Endothelial cell of umbilical vein (primary cell): ENCODE measurements around the gene UBASH3B. TPM values are rescaled to one million over a fixed set of nuclear protein-coding genes. Genes with fewer than 3 reads are reported as not detected.

Source experiments
- BruUV-seq: library from RNA; stranded (reverse); fragments of 400-500 nt; replicated peaks from 2 replicates; lab custom pipeline; 2021; lab: Mats Ljungman, UMichigan
- CTCF ChIA-PET: fragments of 300-600, 350-600 bp; sonication (Branson Sonifier 250); formaldehyde crosslinking; loops from one replicate; lab custom pipeline; 2021; ENCODE audit warnings: antibody characterized with exemption, inconsistent platforms; lab: Charles Lee
- POLR2A ChIA-PET: fragments of 300-600, 350-600 bp; sonication (Branson Sonifier 250); formaldehyde crosslinking; loops from one replicate; lab custom pipeline; 2021; ENCODE audit warnings: antibody characterized with exemption, inconsistent platforms; lab: Charles Lee
- DNase-seq: peaks from one replicate; pipeline ENCODE4 v3.0.0-alpha.2; 2011; ENCODE audit warnings: low read depth, low spot score
- FAIRE-seq: peaks from 2 replicates; lab custom pipeline; 2011; peaks lifted over from hg19 to GRCh38; lab: Jason Lieb, UNC
- H2AFZ ChIP-seq: 2 replicates; pipeline ENCODE4 v1.6.0; 2012; ENCODE audit warnings: low read depth, low read length, control low read depth, inconsistent platforms
- H3K27ac ChIP-seq: 2 replicates; pipeline ENCODE4 v1.5.1; 2011; ENCODE audit warnings: low read depth, mild to moderate bottlenecking, control low read depth, low read length, moderate library complexity; ENCODE audit not compliant: insufficient read depth
- H3K27me3 ChIP-seq, 2 experiments: 2 replicates each; pipeline versions ENCODE4 v1.6.0 to v1.6.1; 2011; ENCODE audit warnings: low read length in 2 of 2, mixed read lengths in 1 of 2; ENCODE audit not compliant: control insufficient read depth in 2 of 2, insufficient read depth in 2 of 2
- H3K36me3 ChIP-seq, 2 experiments: 2 replicates in 1 of 2; 3 replicates in 1 of 2; pipeline ENCODE4 v1.5.1; 2011; ENCODE audit warnings: low read length in 2 of 2, mild to moderate bottlenecking in 1 of 2, moderate library complexity in 1 of 2; ENCODE audit not compliant: control insufficient read depth in 2 of 2, insufficient read depth in 2 of 2; ENCODE audit errors: extremely low read depth in 1 of 2
- H3K4me1 ChIP-seq: 3 replicates; pipeline ENCODE4 v1.5.1; 2011; ENCODE audit warnings: mild to moderate bottlenecking, low read length; ENCODE audit not compliant: control insufficient read depth, insufficient read depth; ENCODE audit errors: extremely low read depth
- H3K4me2 ChIP-seq: 2 replicates; pipeline ENCODE4 v1.6.1; 2011; ENCODE audit warnings: low read length, control low read depth, mixed read lengths; ENCODE audit not compliant: insufficient read depth
- H3K4me3 ChIP-seq, 3 experiments: fragments of 200-600 bp in 1 of 3; sonication (generic), shearing (Covaris generic) in 1 of 3; replicated peaks in 1 of 3; 2 replicates each; pipeline ENCODE4 v1.5.1; 2011 to 2016; ENCODE audit warnings: control low read depth in 3 of 3, low read length in 3 of 3, mild to moderate bottlenecking in 2 of 3, inconsistent platforms in 1 of 3, low read depth in 1 of 3, moderate library complexity in 1 of 3; ENCODE audit not compliant: insufficient read depth in 1 of 3
- H3K79me2 ChIP-seq: 2 replicates; pipeline ENCODE4 v1.6.0; 2012; ENCODE audit warnings: low read length, inconsistent platforms; ENCODE audit not compliant: control insufficient read depth, insufficient read depth
- H3K9ac ChIP-seq: replicated peaks from 2 replicates; pipeline ENCODE3; 2011; ENCODE audit warnings: low read length, control low read depth; ENCODE audit not compliant: insufficient read depth; ENCODE audit errors: extremely low read depth
- H3K9me1 ChIP-seq: replicated peaks from 3 replicates; pipeline ENCODE4 v1.6.0; 2011; ENCODE audit warnings: mild to moderate bottlenecking, low read length; ENCODE audit not compliant: control insufficient read depth, insufficient read depth; ENCODE audit errors: extremely low read depth
- H3K9me3 ChIP-seq: replicated peaks from 2 replicates; pipeline ENCODE4 v1.5.1; 2012; ENCODE audit warnings: low read length, inconsistent platforms; ENCODE audit not compliant: control insufficient read depth, insufficient read depth
- H4K20me1 ChIP-seq: replicated peaks from 2 replicates; pipeline ENCODE3; 2011; ENCODE audit warnings: mild to moderate bottlenecking, low read length; ENCODE audit not compliant: control insufficient read depth, insufficient read depth; ENCODE audit errors: extremely low read depth
- CTCF ChIP-seq, 2 donors: IDR thresholded peaks; 1 replicate in 1 of 2; 2 replicates in 1 of 2; pipeline ENCODE4 v1.5.1; 2011; ENCODE audit warnings: low read length in 2 of 2, mild to moderate bottlenecking in 2 of 2, moderate library complexity in 2 of 2, control low read depth in 1 of 2, inconsistent platforms in 1 of 2, low read depth in 1 of 2; ENCODE audit not compliant: insufficient read depth in 1 of 2; ENCODE audit errors: extremely low read depth in 1 of 2
- EZH2 ChIP-seq: IDR thresholded peaks from 2 replicates; pipeline ENCODE4 v1.6.1; 2012; ENCODE audit warnings: borderline replicate concordance, low read depth, mild to moderate bottlenecking, moderate library complexity, low read length, inconsistent platforms; ENCODE audit not compliant: severe bottlenecking
- FOS ChIP-seq: IDR thresholded peaks from 2 replicates; pipeline ENCODE4 v1.6.1; 2011; ENCODE audit warnings: mild to moderate bottlenecking, low read length, moderate library complexity, borderline replicate concordance; ENCODE audit not compliant: insufficient read depth
- GATA2 ChIP-seq: IDR thresholded peaks from 2 replicates; pipeline ENCODE4 v1.7.0; 2011; ENCODE audit warnings: low read depth, mild to moderate bottlenecking, moderate library complexity, mixed read lengths, low read length; ENCODE audit not compliant: insufficient read length, insufficient read depth
- JUN ChIP-seq: IDR thresholded peaks from 2 replicates; pipeline ENCODE4 v1.6.1; 2011; ENCODE audit warnings: borderline replicate concordance, low read depth; ENCODE audit not compliant: insufficient read length, insufficient read depth
- MAX ChIP-seq: IDR thresholded peaks from 2 replicates; pipeline ENCODE4 v1.6.1; 2011; ENCODE audit not compliant: insufficient read depth, insufficient read length
- MYC ChIP-seq: IDR thresholded peaks from one replicate; pipeline ENCODE4 v1.6.1; 2011; ENCODE audit warnings: mild to moderate bottlenecking, low read depth, low read length
- POLR2A ChIP-seq: IDR thresholded peaks from 2 replicates; pipeline ENCODE4 v1.6.1; 2012; ENCODE audit warnings: low read depth, mild to moderate bottlenecking, control low read depth, low read length
- POLR2AphosphoS5 ChIP-seq: IDR thresholded peaks from 2 replicates; pipeline ENCODE4 v1.6.1; 2012; ENCODE audit warnings: low read depth, mild to moderate bottlenecking, control low read depth, low read length, moderate library complexity; ENCODE audit not compliant: insufficient read depth
- dilution Hi-C: fragments of 300-500 bp; cut with MboI; formaldehyde crosslinking; loops from one replicate; pipeline ENCODE4 v1.15.0; 2019; ENCODE audit warnings: low sequenced_read_pairs; ENCODE audit not compliant: extremely low pct_ligation_motif_present
- intact Hi-C: fragments of 100-400 bp; cut with micrococcal nuclease; formaldehyde crosslinking; loops from one replicate; pipeline ENCODE4 v1.10.0; 2022
- polyA plus RNA-seq, 4 experiments: library from polyadenylated mRNA; depleted of rRNA in 3 of 4; stranded (reverse) in 3 of 4; unstranded in 1 of 4; fragments of >200 nt; gene quantifications; 2 replicates each; pipeline versions ENCODE4 v1.2.1 to v1.2.3, GENCODE V29; 2011 to 2012; ENCODE audit warnings: missing spikeins in 1 of 4
- total RNA-seq: library from RNA; stranded (reverse); gene quantifications from 2 replicates; pipeline ENCODE4 v1.2.3, GENCODE V29; 2021

UBASH3B gene
- total and polyA plus RNA-seq, 2 donors (not counting 3 experiments of a cell fraction or from before 2014, with no cell fraction given): 23.7 to 38.1 TPM

- intact Hi-C loops (no loop called here), dilution Hi-C loops (no loop called here)
- Histone ChIP-seq H3K27me3 (no peaks in the 10 kb centered on the region), H4K20me1 (no peaks in the 10 kb centered on the region), H3K9me3 (no peaks in the 10 kb centered on the region), H3K36me3 (no peaks in the 10 kb centered on the region), H3K4me2 (no peak overlapping the region), H3K9ac (no peak overlapping the region), H3K27ac (no peak overlapping the region), H3K79me2 (peaks cover 3% of the 10 kb centered on the region), H3K4me3 (no peak overlapping the region), H3K9me1 (no peaks in the 10 kb centered on the region), H2AFZ (no peak overlapping the region), H3K4me1 (peaks cover 19% of the 10 kb centered on the region)
- CTCF ChIA-PET: interaction anchor here (1.1 to 1.2 kb wide), 2 partner anchors 11 to 12 kb away, joined by 3 to 4 read pairs; no protein-coding TSS in a partner anchor
- FAIRE-seq: no peak
- DNase-seq: no peak
- no peak for TF ChIP-seq FOS
- no peak for TF ChIP-seq GATA2
- TF ChIP-seq POLR2A: no peak
- TF ChIP-seq MYC: no peak
- TF ChIP-seq POLR2AphosphoS5: no peak
- BruUV-seq: no TSS peak
- POLR2A ChIA-PET: interaction anchor here (1.0 kb wide), 1 partner anchor 20 kb away, joined by 3 read pairs; no protein-coding TSS in a partner anchor
Measured at GRCh38 chr11:122701143-122701542, 45.6 kb downstream of the UBASH3B start.

GRCh38 chr11:122703541-122704272 is 48.2 kb downstream of the UBASH3B start:
- H3K4me3 ChIP-seq: no peak overlapping the region
- H3K36me3 ChIP-seq: no peaks in the 10 kb centered on the region
- H3K27me3 ChIP-seq: no peaks in the 10 kb centered on the region
- TF ChIP-seq MAX (no peak), EZH2 (no peak), MYC (no peak), FOS (peak; percentile 18), POLR2AphosphoS5 (peak; percentile 47), POLR2A (no peak), JUN (no peak), GATA2 (peak; percentile 14), CTCF (IDR thresholded peaks at IDR 0.05; ENCODE audit: extremely low read depth in 1 of 2, insufficient read depth in 1 of 2, low read depth in 1 of 2, low read length in 2 of 2) (no peak)
- peak overlapping the region; percentile 43 for H2AFZ ChIP-seq
- H3K27ac ChIP-seq: peak overlapping the region; percentile 77
- peaks cover 3% of the 10 kb centered on the region for H3K79me2 ChIP-seq
- no TSS peak for BruUV-seq
- peak overlapping the region; percentile 48 for H3K4me2 ChIP-seq
- POLR2A ChIA-PET: no interaction called here
- no peaks in the 10 kb centered on the region for H3K9me3 ChIP-seq
- dilution Hi-C loops: no loop called here
- H4K20me1 ChIP-seq: no peaks in the 10 kb centered on the region
- FAIRE-seq (peak; percentile 53), DNase-seq (peak; percentile 59)
- H3K9ac ChIP-seq: peak overlapping the region; percentile 12
- CTCF ChIA-PET: interaction anchor here (0.7 kb wide), 1 partner anchor 77 kb away, joined by 3 read pairs; no protein-coding TSS in a partner anchor
- peaks cover 30% of the 10 kb centered on the region for H3K4me1 ChIP-seq
- no peaks in the 10 kb centered on the region for H3K9me1 ChIP-seq
- intact Hi-C loops: loop anchor here (1.0 kb wide), 1 partner anchor 8 kb away; no protein-coding TSS in a partner anchor
